OCI-LY7 (cell line): ENCODE data around the gene NPY5R.

ENCODE experiments used
- EZH2phosphoT487 ChIP-seq: fragments of 200-600 bp; sonication (generic); IDR thresholded peaks from 2 replicates; pipeline ENCODE4 v1.6.1; 2018; ENCODE audit warnings: low read depth, borderline replicate concordance, mild to moderate bottlenecking, mixed run types, antibody characterized with exemption, low read length, moderate library complexity, mixed read lengths
- TF ChIP-seq, protein P1 (sequence below): fragments of 200-600 bp; sonication (generic); conservative IDR thresholded peaks from 2 replicates; pipeline ENCODE4 v1.5.1; 2014; ENCODE audit warnings: mild to moderate bottlenecking, antibody characterized with exemption, low read length, moderate library complexity, mixed read lengths

DNA sequence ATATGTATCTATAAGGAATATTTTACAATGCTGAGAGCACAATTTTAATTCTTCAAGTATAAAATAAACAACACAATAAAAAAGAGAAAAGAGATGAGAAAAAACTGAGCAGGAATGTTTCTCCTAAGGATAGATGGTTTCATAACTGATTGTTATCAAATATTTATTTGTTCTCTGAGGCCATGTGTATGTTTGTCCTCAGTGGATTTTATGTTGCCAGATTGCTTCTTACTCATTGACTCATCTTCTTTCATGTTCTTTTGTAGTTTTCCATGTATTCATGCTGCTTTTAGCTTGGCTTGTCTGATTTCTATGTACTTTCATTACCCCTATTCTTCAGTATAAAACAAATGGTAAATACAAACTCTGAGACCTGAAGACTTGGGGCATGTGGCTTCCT, 41.2 kb downstream of the NPY5R start:
- TF ChIP-seq, protein P1, sequence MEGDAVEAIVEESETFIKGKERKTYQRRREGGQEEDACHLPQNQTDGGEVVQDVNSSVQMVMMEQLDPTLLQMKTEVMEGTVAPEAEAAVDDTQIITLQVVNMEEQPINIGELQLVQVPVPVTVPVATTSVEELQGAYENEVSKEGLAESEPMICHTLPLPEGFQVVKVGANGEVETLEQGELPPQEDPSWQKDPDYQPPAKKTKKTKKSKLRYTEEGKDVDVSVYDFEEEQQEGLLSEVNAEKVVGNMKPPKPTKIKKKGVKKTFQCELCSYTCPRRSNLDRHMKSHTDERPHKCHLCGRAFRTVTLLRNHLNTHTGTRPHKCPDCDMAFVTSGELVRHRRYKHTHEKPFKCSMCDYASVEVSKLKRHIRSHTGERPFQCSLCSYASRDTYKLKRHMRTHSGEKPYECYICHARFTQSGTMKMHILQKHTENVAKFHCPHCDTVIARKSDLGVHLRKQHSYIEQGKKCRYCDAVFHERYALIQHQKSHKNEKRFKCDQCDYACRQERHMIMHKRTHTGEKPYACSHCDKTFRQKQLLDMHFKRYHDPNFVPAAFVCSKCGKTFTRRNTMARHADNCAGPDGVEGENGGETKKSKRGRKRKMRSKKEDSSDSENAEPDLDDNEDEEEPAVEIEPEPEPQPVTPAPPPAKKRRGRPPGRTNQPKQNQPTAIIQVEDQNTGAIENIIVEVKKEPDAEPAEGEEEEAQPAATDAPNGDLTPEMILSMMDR, result no peak
- no peak for TF ChIP-seq EZH2phosphoT487
